Tibial nerve (tissue), 3 donors: Measurements from ENCODE around the gene SEPTIN11.

Source experiments
- POLR2A ChIP-seq, 2 donors: fragments of 450-650 bp; IDR thresholded peaks; one replicate each; pipeline ENCODE4 v1.6.1; 2017; ENCODE audit warnings: antibody characterized with exemption in 2 of 2, mild to moderate bottlenecking in 2 of 2, moderate library complexity in 2 of 2
- TF ChIP-seq, protein P1 (sequence below), 5 experiments: fragments of 200-600 bp in 3 of 5; fragments of 450-650 bp in 2 of 5; sonication (generic) in 3 of 5; IDR thresholded peaks; one replicate each; pipeline ENCODE4 v1.5.1; 2016 to 2019; ENCODE audit warnings: antibody characterized with exemption in 5 of 5, mild to moderate bottlenecking in 3 of 5, moderate library complexity in 2 of 5

DNA sequence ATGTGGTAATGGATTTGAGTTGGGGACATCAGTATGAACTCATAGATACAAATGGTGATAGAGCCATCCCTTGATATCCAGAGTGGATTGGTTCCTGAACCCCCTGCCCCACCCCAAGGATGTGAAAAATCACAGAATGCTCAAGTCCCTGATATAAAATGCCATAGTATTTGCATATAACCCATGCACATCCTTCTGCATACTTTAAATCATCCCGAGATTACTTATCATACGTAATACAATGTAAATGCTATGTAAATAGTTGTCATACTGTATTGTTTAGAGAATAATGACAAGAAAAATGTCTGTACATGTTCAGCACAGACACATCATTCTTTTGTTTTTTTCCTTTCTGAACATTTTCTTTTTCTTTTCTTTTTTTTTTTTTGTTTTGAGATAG lies 18.9 kb upstream of the SEPTIN11 start:
- TF ChIP-seq POLR2A (IDR thresholded peaks at IDR 0.05): no peak
- TF ChIP-seq, protein P1, sequence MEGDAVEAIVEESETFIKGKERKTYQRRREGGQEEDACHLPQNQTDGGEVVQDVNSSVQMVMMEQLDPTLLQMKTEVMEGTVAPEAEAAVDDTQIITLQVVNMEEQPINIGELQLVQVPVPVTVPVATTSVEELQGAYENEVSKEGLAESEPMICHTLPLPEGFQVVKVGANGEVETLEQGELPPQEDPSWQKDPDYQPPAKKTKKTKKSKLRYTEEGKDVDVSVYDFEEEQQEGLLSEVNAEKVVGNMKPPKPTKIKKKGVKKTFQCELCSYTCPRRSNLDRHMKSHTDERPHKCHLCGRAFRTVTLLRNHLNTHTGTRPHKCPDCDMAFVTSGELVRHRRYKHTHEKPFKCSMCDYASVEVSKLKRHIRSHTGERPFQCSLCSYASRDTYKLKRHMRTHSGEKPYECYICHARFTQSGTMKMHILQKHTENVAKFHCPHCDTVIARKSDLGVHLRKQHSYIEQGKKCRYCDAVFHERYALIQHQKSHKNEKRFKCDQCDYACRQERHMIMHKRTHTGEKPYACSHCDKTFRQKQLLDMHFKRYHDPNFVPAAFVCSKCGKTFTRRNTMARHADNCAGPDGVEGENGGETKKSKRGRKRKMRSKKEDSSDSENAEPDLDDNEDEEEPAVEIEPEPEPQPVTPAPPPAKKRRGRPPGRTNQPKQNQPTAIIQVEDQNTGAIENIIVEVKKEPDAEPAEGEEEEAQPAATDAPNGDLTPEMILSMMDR (IDR thresholded peaks at IDR 0.05): no peak
